PC-9 (cell line): Measurements from ENCODE around the gene OGA.

ENCODE experiments used
- CTCF ChIP-seq: fragments of 200-600 bp; sonication (generic); conservative IDR thresholded peaks from 2 replicates; pipeline ENCODE4 v1.6.1; 2017; ENCODE audit warnings: mixed run types, antibody characterized with exemption, mild to moderate bottlenecking, moderate library complexity
- EZH2 ChIP-seq: fragments of 200-600 bp; sonication (generic); IDR thresholded peaks from 2 replicates; pipeline ENCODE4 v1.8.0; 2017; ENCODE audit warnings: antibody characterized with exemption, low read depth

DNA sequence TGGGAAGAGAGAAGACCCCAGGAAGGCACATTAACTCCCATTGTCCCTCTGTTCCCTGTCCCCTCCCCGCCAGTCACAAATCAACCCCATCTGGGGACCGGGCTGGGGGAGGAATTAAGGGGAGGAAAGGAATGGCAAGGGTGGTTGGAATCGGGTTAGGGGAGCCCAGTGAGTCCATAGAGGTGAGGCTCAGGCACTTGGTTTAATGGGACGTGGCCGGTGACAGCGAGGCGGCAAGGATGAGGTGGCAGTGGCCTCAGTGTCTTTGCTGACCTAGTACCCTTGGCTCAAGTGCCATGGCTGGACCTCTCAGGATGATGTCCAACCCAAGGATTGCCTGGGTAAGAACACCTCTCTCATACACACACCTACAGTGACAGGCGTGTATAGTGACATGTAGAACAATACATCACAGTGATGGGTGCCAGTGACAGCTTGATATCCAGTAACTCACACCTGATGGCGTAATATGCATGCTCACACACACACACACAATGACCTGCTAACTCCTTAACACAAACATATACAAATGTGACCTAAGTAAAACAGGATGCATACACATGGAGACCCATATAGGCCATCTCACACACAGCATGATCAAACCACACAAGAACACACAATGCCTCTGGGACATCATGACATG, 13.0 kb upstream of the OGA start:
- TF ChIP-seq CTCF: no peak
- no peak for TF ChIP-seq EZH2
